ENCODE data around the gene OR10C1.

Gene OR10C1, protein sequence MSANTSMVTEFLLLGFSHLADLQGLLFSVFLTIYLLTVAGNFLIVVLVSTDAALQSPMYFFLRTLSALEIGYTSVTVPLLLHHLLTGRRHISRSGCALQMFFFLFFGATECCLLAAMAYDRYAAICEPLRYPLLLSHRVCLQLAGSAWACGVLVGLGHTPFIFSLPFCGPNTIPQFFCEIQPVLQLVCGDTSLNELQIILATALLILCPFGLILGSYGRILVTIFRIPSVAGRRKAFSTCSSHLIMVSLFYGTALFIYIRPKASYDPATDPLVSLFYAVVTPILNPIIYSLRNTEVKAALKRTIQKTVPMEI

DNA sequence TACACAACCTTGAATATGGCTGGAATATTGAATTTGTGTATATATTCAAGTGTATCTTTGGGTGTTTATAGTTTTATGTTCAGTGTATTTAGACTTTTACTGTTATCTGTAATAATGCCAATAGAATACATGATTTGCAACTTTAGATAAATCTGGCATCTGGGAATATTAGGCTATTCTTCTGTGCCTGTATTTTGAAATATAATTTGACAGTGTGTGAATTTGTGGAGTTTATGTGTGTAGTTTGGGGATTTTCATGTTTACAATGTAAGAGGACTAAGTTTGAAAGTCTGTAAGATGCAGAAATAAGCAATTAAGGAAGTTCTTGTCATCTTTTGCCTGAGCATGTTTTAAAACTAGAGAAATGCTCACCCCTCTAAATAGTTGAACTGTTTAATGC, at the start of gene OR10C1:
OR10C1 (plus strand) TSS at position 301 of the 400 bp plus-strand sequence. CDS start 710 bp downstream, outside the sequence.
- Histone ChIP-seq H3K27ac (ENCODE audit: low read length) (no peak within 1 kb of the TSS), H3K9ac (ENCODE audit: low read length) (no peak within 1 kb of the TSS), H3K36me3 (replicated peaks; ENCODE audit: low read depth, low read length) (no peaks in the 10 kb centered on the region), H3K4me2 (ENCODE audit: low read length) (no peak within 1 kb of the TSS), H3K9me3 (ENCODE audit: insufficient read depth, low read length) (no peaks in the 10 kb centered on the region), H3K4me1 (ENCODE audit: low read length) (no peaks in the 10 kb centered on the region), H4K20me1 (ENCODE audit: insufficient read depth, low read length) (no peaks in the 10 kb centered on the region), H2AFZ (ENCODE audit: low read depth, low read length) (no peak within 1 kb of the TSS), H3K79me2 (ENCODE audit: low read length) (no peaks in the 10 kb centered on the region), H3K27me3 (ENCODE audit: low read depth, low read length) (no peaks in the 10 kb centered on the region), H3K4me3 (ENCODE audit: low read length) (no peak within 1 kb of the TSS)
- TF ChIP-seq EZH2phosphoT487 (IDR thresholded peaks at IDR 0.05; ENCODE audit: low read depth) = no peak
- TF ChIP-seq, protein P1, sequence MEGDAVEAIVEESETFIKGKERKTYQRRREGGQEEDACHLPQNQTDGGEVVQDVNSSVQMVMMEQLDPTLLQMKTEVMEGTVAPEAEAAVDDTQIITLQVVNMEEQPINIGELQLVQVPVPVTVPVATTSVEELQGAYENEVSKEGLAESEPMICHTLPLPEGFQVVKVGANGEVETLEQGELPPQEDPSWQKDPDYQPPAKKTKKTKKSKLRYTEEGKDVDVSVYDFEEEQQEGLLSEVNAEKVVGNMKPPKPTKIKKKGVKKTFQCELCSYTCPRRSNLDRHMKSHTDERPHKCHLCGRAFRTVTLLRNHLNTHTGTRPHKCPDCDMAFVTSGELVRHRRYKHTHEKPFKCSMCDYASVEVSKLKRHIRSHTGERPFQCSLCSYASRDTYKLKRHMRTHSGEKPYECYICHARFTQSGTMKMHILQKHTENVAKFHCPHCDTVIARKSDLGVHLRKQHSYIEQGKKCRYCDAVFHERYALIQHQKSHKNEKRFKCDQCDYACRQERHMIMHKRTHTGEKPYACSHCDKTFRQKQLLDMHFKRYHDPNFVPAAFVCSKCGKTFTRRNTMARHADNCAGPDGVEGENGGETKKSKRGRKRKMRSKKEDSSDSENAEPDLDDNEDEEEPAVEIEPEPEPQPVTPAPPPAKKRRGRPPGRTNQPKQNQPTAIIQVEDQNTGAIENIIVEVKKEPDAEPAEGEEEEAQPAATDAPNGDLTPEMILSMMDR (IDR thresholded peaks at IDR 0.05; ENCODE audit: low read depth, low read length) = no peak

DNA sequence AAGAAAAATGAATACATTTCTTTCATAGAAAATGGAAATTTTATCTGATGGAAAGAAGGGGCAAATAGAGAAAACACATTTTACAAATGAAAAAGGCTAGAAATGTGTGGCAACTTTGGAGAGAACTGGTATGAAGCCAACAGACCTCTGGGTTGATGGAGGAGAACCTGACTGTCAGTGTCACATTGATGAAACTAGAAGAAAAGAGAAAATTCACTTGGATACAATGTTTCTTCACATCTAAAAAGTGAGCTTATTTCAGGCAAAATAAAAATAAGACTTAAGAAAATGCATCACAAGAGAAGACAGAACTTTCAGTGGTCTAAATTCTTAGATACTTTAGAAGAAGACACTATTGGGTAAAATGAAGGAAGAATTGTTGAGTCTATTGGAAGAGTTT, 43.8 kb upstream of the OR10C1 start, which contains the start of gene OR12D2:
OR12D2 (plus strand) TSS at position 301 of the 400 bp plus-strand sequence. CDS start 1,069 bp downstream, outside the sequence.
- TF ChIP-seq, protein P1 (IDR thresholded peaks at IDR 0.05; ENCODE audit: low read depth, low read length) = no peak
- no peak for TF ChIP-seq EZH2phosphoT487 (IDR thresholded peaks at IDR 0.05; ENCODE audit: low read depth)

DNA sequence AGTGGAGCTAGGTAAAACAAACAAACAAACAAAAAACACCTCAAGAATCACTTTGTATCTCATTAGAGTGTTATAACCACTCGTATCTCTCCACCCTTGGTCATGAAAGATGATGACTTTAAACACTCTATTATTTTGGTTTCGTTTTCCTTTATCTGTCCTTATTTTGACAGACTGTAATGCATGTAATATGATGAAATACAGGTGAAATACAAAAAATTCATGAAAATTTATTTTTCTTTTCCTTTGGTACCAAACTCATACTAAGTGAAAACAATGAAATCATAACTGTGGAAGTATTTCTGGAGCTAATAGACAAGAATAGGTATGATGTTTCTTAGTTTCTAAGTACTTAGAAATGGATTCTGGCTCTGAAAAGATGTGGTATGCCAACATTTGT, 39.6 kb upstream of the OR10C1 start:
- Histone ChIP-seq H3K27me3 (ENCODE audit: low read depth, low read length) (no peaks in the 10 kb centered on the region), H3K79me2 (ENCODE audit: low read length) (no peaks in the 10 kb centered on the region), H3K4me3 (ENCODE audit: low read length) (no peak overlapping the region), H3K27ac (ENCODE audit: low read length) (no peak overlapping the region), H2AFZ (ENCODE audit: low read depth, low read length) (no peak overlapping the region), H3K36me3 (replicated peaks; ENCODE audit: low read depth, low read length) (no peaks in the 10 kb centered on the region), H4K20me1 (ENCODE audit: insufficient read depth, low read length) (no peaks in the 10 kb centered on the region), H3K4me1 (ENCODE audit: low read length) (no peaks in the 10 kb centered on the region), H3K4me2 (ENCODE audit: low read length) (no peak overlapping the region), H3K9ac (ENCODE audit: low read length) (no peak overlapping the region), H3K9me3 (ENCODE audit: insufficient read depth, low read length) (no peaks in the 10 kb centered on the region)
- TF ChIP-seq, protein P1 (IDR thresholded peaks at IDR 0.05; ENCODE audit: low read depth, low read length) = no peak
- no peak for TF ChIP-seq EZH2phosphoT487 (IDR thresholded peaks at IDR 0.05; ENCODE audit: low read depth)

More for the DNA sequence above, 43.8 kb upstream of the OR10C1 start, which contains the start of gene OR12D2:
- no peak within 1 kb of the TSS for H3K27ac ChIP-seq (ENCODE audit: low read length)
- no peaks in the 10 kb centered on the region for H3K79me2 ChIP-seq (ENCODE audit: low read length)
- H3K4me1 ChIP-seq (ENCODE audit: low read length) = no peaks in the 10 kb centered on the region
- H3K4me2 ChIP-seq (ENCODE audit: low read length) = no peak within 1 kb of the TSS
- H4K20me1 ChIP-seq (ENCODE audit: insufficient read depth, low read length) = no peaks in the 10 kb centered on the region
- H2AFZ ChIP-seq (ENCODE audit: low read depth, low read length) = no peak within 1 kb of the TSS
- no peak within 1 kb of the TSS for H3K4me3 ChIP-seq (ENCODE audit: low read length)
- H3K9ac ChIP-seq (ENCODE audit: low read length) = no peak within 1 kb of the TSS
- no peaks in the 10 kb centered on the region for H3K27me3 ChIP-seq (ENCODE audit: low read depth, low read length)
- H3K9me3 ChIP-seq (ENCODE audit: insufficient read depth, low read length) = no peaks in the 10 kb centered on the region
- no peaks in the 10 kb centered on the region for H3K36me3 ChIP-seq (replicated peaks; ENCODE audit: low read depth, low read length)

DNA sequence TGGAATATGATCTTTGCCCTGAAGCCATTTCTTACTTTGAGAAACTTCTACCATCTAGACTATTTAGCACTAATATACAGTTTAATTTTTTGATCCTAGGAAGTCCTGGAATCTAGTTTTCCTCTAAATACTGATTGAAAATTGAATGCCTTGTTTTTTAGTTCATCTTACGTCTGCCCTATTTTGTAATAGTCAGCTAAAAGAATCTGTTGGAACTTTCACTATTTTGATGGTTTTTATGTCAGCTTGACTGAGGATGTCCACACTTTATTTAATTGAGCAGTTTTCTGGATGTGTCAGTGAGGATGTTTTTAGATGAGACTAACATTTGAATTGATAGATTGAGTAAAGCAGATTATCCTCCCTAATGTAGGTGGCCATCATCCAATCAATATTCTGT, 35.3 kb upstream of the OR10C1 start:
- no peak for TF ChIP-seq EZH2phosphoT487 (IDR thresholded peaks at IDR 0.05; ENCODE audit: low read depth)
- TF ChIP-seq, protein P1 (IDR thresholded peaks at IDR 0.05; ENCODE audit: low read depth, low read length) = no peak
- no peaks in the 10 kb centered on the region for H3K4me1 ChIP-seq (ENCODE audit: low read length)
- no peak overlapping the region for H3K9ac ChIP-seq (ENCODE audit: low read length)
- no peak overlapping the region for H2AFZ ChIP-seq (ENCODE audit: low read depth, low read length)
- no peaks in the 10 kb centered on the region for H3K27me3 ChIP-seq (ENCODE audit: low read depth, low read length)
- H3K79me2 ChIP-seq (ENCODE audit: low read length) = no peaks in the 10 kb centered on the region
- no peak overlapping the region for H3K4me3 ChIP-seq (ENCODE audit: low read length)
- H3K9me3 ChIP-seq (ENCODE audit: insufficient read depth, low read length) = no peaks in the 10 kb centered on the region
- H3K27ac ChIP-seq (ENCODE audit: low read length) = no peak overlapping the region
- H3K36me3 ChIP-seq (replicated peaks; ENCODE audit: low read depth, low read length) = no peaks in the 10 kb centered on the region
- no peaks in the 10 kb centered on the region for H4K20me1 ChIP-seq (ENCODE audit: insufficient read depth, low read length)
- no peak overlapping the region for H3K4me2 ChIP-seq (ENCODE audit: low read length)
